ENCODE measurements around the gene DDX31. TPM values are rescaled to one million over a fixed set of nuclear protein-coding genes. Genes with fewer than 3 reads are reported as not detected.
A peak's percentile ranks its signal among the peaks of the same experiment; 100 is the strongest.

The DDX31 gene
- total RNA-seq, 1 donor: 11.6 TPM

- Histone ChIP-seq H3K4me1 (ENCODE audit: insufficient read depth, low read length) (peaks cover 6% of the 10 kb centered on the region), H3K9me3 (ENCODE audit: low read depth, low read length) (no peaks in the 10 kb centered on the region), H4K20me1 (ENCODE audit: insufficient read depth, low read length) (peaks cover 11% of the 10 kb centered on the region), H3K27me3 (ENCODE audit: insufficient read depth, low read length) (no peaks in the 10 kb centered on the region), H3K27ac (ENCODE audit: low read depth, low read length) (no peak overlapping the region), H3K4me3 (ENCODE audit: insufficient read depth, low read length) (no peak overlapping the region), H3K79me2 (ENCODE audit: insufficient read depth, low read length) (no peaks in the 10 kb centered on the region), H2AFZ (ENCODE audit: low read length) (no peak overlapping the region), H3K4me2 (ENCODE audit: insufficient read depth, low read length) (no peak overlapping the region), H3K36me3 (ENCODE audit: insufficient read depth, low read length) (peaks cover 24% of the 10 kb centered on the region)
- no peak for DNase-seq (ENCODE audit: insufficient read length, low spot score, missing footprints)
- TF ChIP-seq CTCF (IDR thresholded peaks at IDR 0.05; ENCODE audit: extremely low read depth, low read depth, low read length): no peak
Observed at GRCh38 chr9:132605387-132605786, 64.4 kb downstream of the DDX31 start.

- H3K4me3 ChIP-seq (ENCODE audit: insufficient read depth, low read length): no peak overlapping the region
- no peak overlapping the region for H2AFZ ChIP-seq (ENCODE audit: low read length)
- no peak for DNase-seq (ENCODE audit: insufficient read length, low spot score, missing footprints)
- no peak overlapping the region for H3K27ac ChIP-seq (ENCODE audit: low read depth, low read length)
- H4K20me1 ChIP-seq (ENCODE audit: insufficient read depth, low read length): peaks cover 26% of the 10 kb centered on the region
- H3K27me3 ChIP-seq (ENCODE audit: insufficient read depth, low read length): no peaks in the 10 kb centered on the region
- H3K79me2 ChIP-seq (ENCODE audit: insufficient read depth, low read length): no peaks in the 10 kb centered on the region
- no peak for TF ChIP-seq CTCF (IDR thresholded peaks at IDR 0.05; ENCODE audit: extremely low read depth, low read depth, low read length)
- H3K36me3 ChIP-seq (ENCODE audit: insufficient read depth, low read length): peaks cover 25% of the 10 kb centered on the region
- H3K4me1 ChIP-seq (ENCODE audit: insufficient read depth, low read length): no peaks in the 10 kb centered on the region
- no peak overlapping the region for H3K4me2 ChIP-seq (ENCODE audit: insufficient read depth, low read length)
- H3K9me3 ChIP-seq (ENCODE audit: low read depth, low read length): no peaks in the 10 kb centered on the region
Observed at GRCh38 chr9:132602207-132602606, 67.6 kb downstream of the DDX31 start.

GRCh38 chr9:132600326-132600984 is 69.3 kb downstream of the DDX31 start:
- Histone ChIP-seq H3K4me3 (ENCODE audit: insufficient read depth, low read length) (no peak overlapping the region), H2AFZ (ENCODE audit: low read length) (no peak overlapping the region), H3K27ac (ENCODE audit: low read depth, low read length) (no peak overlapping the region), H3K36me3 (ENCODE audit: insufficient read depth, low read length) (peaks cover 23% of the 10 kb centered on the region), H3K9me3 (ENCODE audit: low read depth, low read length) (no peaks in the 10 kb centered on the region), H3K4me1 (ENCODE audit: insufficient read depth, low read length) (no peaks in the 10 kb centered on the region), H4K20me1 (ENCODE audit: insufficient read depth, low read length) (peaks cover 39% of the 10 kb centered on the region), H3K4me2 (ENCODE audit: insufficient read depth, low read length) (no peak overlapping the region), H3K79me2 (ENCODE audit: insufficient read depth, low read length) (no peaks in the 10 kb centered on the region), H3K27me3 (ENCODE audit: insufficient read depth, low read length) (no peaks in the 10 kb centered on the region)
- TF ChIP-seq CTCF (IDR thresholded peaks at IDR 0.05; ENCODE audit: extremely low read depth, low read depth, low read length): no peak
- peak; percentile 35 for DNase-seq (ENCODE audit: insufficient read length, low spot score, missing footprints)

GRCh38 chr9:132597073-132597775 is 72.6 kb downstream of the DDX31 start:
- Histone ChIP-seq H4K20me1 (ENCODE audit: insufficient read depth, low read length) (peaks cover 44% of the 10 kb centered on the region), H3K4me3 (ENCODE audit: insufficient read depth, low read length) (no peak overlapping the region), H3K4me1 (ENCODE audit: insufficient read depth, low read length) (no peaks in the 10 kb centered on the region), H3K9me3 (ENCODE audit: low read depth, low read length) (no peaks in the 10 kb centered on the region), H3K27ac (ENCODE audit: low read depth, low read length) (no peak overlapping the region), H3K4me2 (ENCODE audit: insufficient read depth, low read length) (no peak overlapping the region), H2AFZ (ENCODE audit: low read length) (no peak overlapping the region), H3K27me3 (ENCODE audit: insufficient read depth, low read length) (peaks cover under 1% of the 10 kb centered on the region), H3K79me2 (ENCODE audit: insufficient read depth, low read length) (no peaks in the 10 kb centered on the region), H3K36me3 (ENCODE audit: insufficient read depth, low read length) (peaks cover 27% of the 10 kb centered on the region)
- DNase-seq (ENCODE audit: insufficient read length, low spot score, missing footprints): peak; percentile 76
- no peak for TF ChIP-seq CTCF (IDR thresholded peaks at IDR 0.05; ENCODE audit: extremely low read depth, low read depth, low read length)
